Spinal cord (tissue), 10 donors: ENCODE data around the gene LRRC3. TPM values are rescaled to one million over a fixed set of nuclear protein-coding genes. Genes with fewer than 3 reads are reported as not detected.

Experiments
- DNase-seq, 6 donors: peaks; one replicate each; pipeline versions ENCODE4 v3.0.0 to v3.0.0-alpha.2; 2013 to 2015; ENCODE audit warnings: low spot score in 6 of 6, low read depth in 4 of 6
- H3K27ac ChIP-seq: one replicate; pipeline ENCODE4 v1.5.1; 2013; ENCODE audit warnings: low read depth, low read length, control low read depth
- H3K27me3 ChIP-seq: one replicate; pipeline ENCODE4 v1.6.1; 2013; ENCODE audit warnings: low read length; ENCODE audit not compliant: control insufficient read depth, insufficient read depth
- H3K36me3 ChIP-seq: one replicate; pipeline ENCODE4 v1.6.1; 2013; ENCODE audit warnings: low read length; ENCODE audit not compliant: control insufficient read depth, insufficient read depth
- H3K4me1 ChIP-seq: one replicate; pipeline ENCODE4 v1.6.1; 2013; ENCODE audit warnings: low read length; ENCODE audit not compliant: control insufficient read depth, insufficient read depth
- H3K4me3 ChIP-seq: one replicate; pipeline ENCODE4 v1.5.1; 2013; ENCODE audit warnings: low read depth, low read length, control low read depth
- H3K9me3 ChIP-seq: one replicate; pipeline ENCODE4 v1.6.1; 2013; ENCODE audit warnings: low read length; ENCODE audit not compliant: control insufficient read depth, insufficient read depth
- WGBS: methylation state at CpG from one replicate; pipeline ENCODE4 v1.1.5; 2013; ENCODE audit warnings: missing lambda C conversion rate; ENCODE audit not compliant: insufficient coverage; 5-methylcytosine and 5-hydroxymethylcytosine counted together
- polyA plus RNA-seq, 2 donors: library from polyadenylated mRNA; unstranded; fragments of 120-200 nt; gene quantifications; one replicate each; pipeline ENCODE4 v1.2.1, GENCODE V29; 2013; ENCODE audit not compliant: insufficient read length in 2 of 2
- total RNA-seq, 2 donors: library from RNA; depleted of rRNA in 1 of 2; stranded (reverse); fragments of 120-200 nt in 1 of 2; fragments of >200 nt in 1 of 2; gene quantifications; one replicate each; pipeline versions ENCODE4 v1.2.3 to v1.2.4, GENCODE V29; 2013 to 2014
- donor health status: healthy.

LRRC3 gene
- total and polyA plus RNA-seq, 4 donors: 1.4 to 6.5 (median 3.4) TPM

- H3K27ac ChIP-seq: no peak overlapping the region
- no peaks in the 10 kb centered on the region for H3K27me3 ChIP-seq
- no peaks in the 10 kb centered on the region for H3K4me1 ChIP-seq
- no peak overlapping the region for H3K4me3 ChIP-seq
- 86% methylated on average over 11 of the region's 12 CpGs for WGBS
- peaks cover 34% of the 10 kb centered on the region for H3K36me3 ChIP-seq
- no peak for DNase-seq
- H3K9me3 ChIP-seq: no peaks in the 10 kb centered on the region
Observed at GRCh38 chr21:44443891-44444285, 11.4 kb upstream of the LRRC3 start.

- Histone ChIP-seq H3K27me3 (no peaks in the 10 kb centered on the region), H3K9me3 (no peaks in the 10 kb centered on the region), H3K36me3 (peaks cover 29% of the 10 kb centered on the region), H3K4me1 (no peaks in the 10 kb centered on the region), H3K4me3 (no peak overlapping the region), H3K27ac (no peak overlapping the region)
- DNase-seq: no peak
- WGBS: 70% methylated on average over 18 of the region's 21 CpGs
Observed at GRCh38 chr21:44444286-44444931, 10.9 kb upstream of the LRRC3 start.

- no peak overlapping the region for H3K4me3 ChIP-seq
- H3K4me1 ChIP-seq: no peaks in the 10 kb centered on the region
- DNase-seq: peak in 1 of 6 donors; percentile 4
- H3K27ac ChIP-seq: no peak overlapping the region
- peaks cover 29% of the 10 kb centered on the region for H3K36me3 ChIP-seq
- WGBS: 87% methylated on average over 9 of the region's 19 CpGs
- no peaks in the 10 kb centered on the region for H3K9me3 ChIP-seq
- H3K27me3 ChIP-seq: no peaks in the 10 kb centered on the region
Observed at GRCh38 chr21:44445145-44445812, 10.0 kb upstream of the LRRC3 start.

- H3K27me3 ChIP-seq: no peaks in the 10 kb centered on the region
- 66% methylated on average over 12 of the region's 13 CpGs for WGBS
- H3K36me3 ChIP-seq: peaks cover 3% of the 10 kb centered on the region
- no peaks in the 10 kb centered on the region for H3K4me1 ChIP-seq
- H3K4me3 ChIP-seq: no peak overlapping the region
- no peak for DNase-seq
- H3K27ac ChIP-seq: no peak overlapping the region
- H3K9me3 ChIP-seq: no peaks in the 10 kb centered on the region
Observed at GRCh38 chr21:44448651-44449131, 6.6 kb upstream of the LRRC3 start.

- no peak for DNase-seq
- no peak overlapping the region for H3K27ac ChIP-seq
- H3K27me3 ChIP-seq: no peaks in the 10 kb centered on the region
- H3K36me3 ChIP-seq: no peaks in the 10 kb centered on the region
- no peak overlapping the region for H3K4me3 ChIP-seq
- peaks cover 8% of the 10 kb centered on the region for H3K9me3 ChIP-seq
- peaks cover under 1% of the 10 kb centered on the region for H3K4me1 ChIP-seq
- 72% methylated on average over 25 of the region's 28 CpGs for WGBS
Observed at GRCh38 chr21:44449473-44450363, 5.6 kb upstream of the LRRC3 start.

GRCh38 chr21:44450402-44450801, 4.9 kb upstream of the LRRC3 start:
- H3K4me1 ChIP-seq: peaks cover 4% of the 10 kb centered on the region
- H3K4me3 ChIP-seq: no peak overlapping the region
- no peaks in the 10 kb centered on the region for H3K27me3 ChIP-seq
- no peak for DNase-seq
- WGBS: 81% methylated on average over 14 of the region's 14 CpGs
- no peaks in the 10 kb centered on the region for H3K36me3 ChIP-seq
- no peak overlapping the region for H3K27ac ChIP-seq
- H3K9me3 ChIP-seq: peaks cover 9% of the 10 kb centered on the region

GRCh38 chr21:44450999-44451398, 4.3 kb upstream of the LRRC3 start:
- Histone ChIP-seq H3K27me3 (no peaks in the 10 kb centered on the region), H3K4me1 (peaks cover 7% of the 10 kb centered on the region), H3K27ac (no peak overlapping the region), H3K36me3 (no peaks in the 10 kb centered on the region), H3K4me3 (no peak overlapping the region), H3K9me3 (peaks cover 9% of the 10 kb centered on the region)
- WGBS: 83% methylated on average over 14 of the region's 14 CpGs
- DNase-seq: no peak

- no CpG with 5 or more reads among the region's 3 CpGs for WGBS
- H3K9me3 ChIP-seq: peaks cover 9% of the 10 kb centered on the region
- H3K27ac ChIP-seq: no peak overlapping the region
- DNase-seq: no peak
- no peaks in the 10 kb centered on the region for H3K27me3 ChIP-seq
- H3K4me1 ChIP-seq: peaks cover 15% of the 10 kb centered on the region
- H3K4me3 ChIP-seq: no peak overlapping the region
- H3K36me3 ChIP-seq: peaks cover 15% of the 10 kb centered on the region
Observed at GRCh38 chr21:44453120-44453519, 2.2 kb upstream of the LRRC3 start.

- H3K4me1 ChIP-seq: peaks cover 15% of the 10 kb centered on the region
- H3K27me3 ChIP-seq: no peaks in the 10 kb centered on the region
- WGBS: 100% methylated on average over 2 of the region's 5 CpGs
- no peak for DNase-seq
- peaks cover 21% of the 10 kb centered on the region for H3K36me3 ChIP-seq
- H3K4me3 ChIP-seq: no peak overlapping the region
- H3K27ac ChIP-seq: no peak overlapping the region
- H3K9me3 ChIP-seq: peaks cover 9% of the 10 kb centered on the region
Observed at GRCh38 chr21:44454058-44454457, 1.3 kb upstream of the LRRC3 start.
